ENCODE results near the gene CYSRT1. TPM values are rescaled to one million over a fixed set of nuclear protein-coding genes. Genes with fewer than 3 reads are reported as not detected.

CYSRT1 gene
- total RNA-seq, 2 donors from 2014 or later: 0.64 TPM; not detected in 1

- Histone ChIP-seq H3K9me3 (no peaks in the 10 kb centered on the region), H3K9ac (ENCODE audit: low read depth in 2 of 2, low read length in 2 of 2) (no peak overlapping the region), H3K4me3 (no peak overlapping the region), H3K27ac (no peak overlapping the region), H3K27me3 (no peaks in the 10 kb centered on the region), H3K36me3 (no peaks in the 10 kb centered on the region), H3K4me1 (peaks cover 15% of the 10 kb centered on the region)
- intact Hi-C loops (cut with DNase I): no loop called here
- no peak for TF ChIP-seq CTCF (IDR thresholded peaks at IDR 0.05)
- no peak for DNase-seq
These were observed 50.2 kb downstream of the CYSRT1 start for GRCh38 chr9:137275203-137275587.

Other genes starting within 250 kb of the CYSRT1 start
- gene PTGDS, start 247.7 kb upstream of the CYSRT1 start, total RNA-seq: 10 to 100 TPM; 15.9 to 26.1 TPM
- gene LCNL1, start 242.2 kb upstream of the CYSRT1 start, total RNA-seq: not detected
- 10 to 100 TPM; 29.9 to 81.0 TPM for gene PAXX, start 232.8 kb upstream of the CYSRT1 start, total RNA-seq
- gene CLIC3, start 228.6 kb upstream of the CYSRT1 start, total RNA-seq: 10 to 100 TPM in 1 of 2 donors, 1 to 10 TPM in 1; 3.6 to 15.4 TPM
- gene ABCA2, start 196.9 kb upstream of the CYSRT1 start, total RNA-seq: 10 to 100 TPM; 22.4 to 47.5 TPM
- gene FUT7, start 193.1 kb upstream of the CYSRT1 start, total RNA-seq: not detected
- gene NPDC1, start 179.0 kb upstream of the CYSRT1 start, total RNA-seq: 100 to 1,000 TPM; 149 to 177 TPM
- 10 to 100 TPM; 20.5 to 22.1 TPM for gene ENTPD2, start 171.1 kb upstream of the CYSRT1 start, total RNA-seq
- 10 to 100 TPM; 19.2 to 57.8 TPM for gene SAPCD2, start 154.6 kb upstream of the CYSRT1 start, total RNA-seq
- 10 to 100 TPM in 1 of 2 donors, 1 to 10 TPM in 1; 9.0 to 13.0 TPM for gene UAP1L1, start 147.7 kb upstream of the CYSRT1 start, total RNA-seq
- 10 to 100 TPM; 43.5 to 52.6 TPM for gene MAN1B1, start 138.2 kb upstream of the CYSRT1 start, total RNA-seq
- 10 to 100 TPM; 46.2 to 52.5 TPM for gene DPP7, start 110.4 kb upstream of the CYSRT1 start, total RNA-seq
- gene GRIN1, start 86.0 kb upstream of the CYSRT1 start, total RNA-seq: under 1 TPM; 0.47 to 0.93 TPM
- gene LRRC26, start 55.1 kb upstream of the CYSRT1 start, total RNA-seq: 10 to 100 TPM; 64.6 to 95.8 TPM
- gene TMEM210, start 53.1 kb upstream of the CYSRT1 start, total RNA-seq: under 1 TPM in 1 of 2 donors, not detected in 1; 0.67 TPM
- 10 to 100 TPM; 33.8 to 67.8 TPM for gene ANAPC2, start 36.6 kb upstream of the CYSRT1 start, total RNA-seq
- gene SSNA1, start 36.5 kb upstream of the CYSRT1 start, total RNA-seq: 100 to 1,000 TPM in 1 of 2 donors, 10 to 100 TPM in 1; 60.0 to 100 TPM
- 100 to 1,000 TPM in 1 of 2 donors, 10 to 100 TPM in 1; 83.1 to 124 TPM for gene TPRN, start 24.4 kb upstream of the CYSRT1 start, total RNA-seq
- 10 to 100 TPM; 35.7 to 43.5 TPM for gene TMEM203, start 19.5 kb upstream of the CYSRT1 start, total RNA-seq
- 10 to 100 TPM; 11.7 to 36.9 TPM for gene NDOR1, start 19.5 kb upstream of the CYSRT1 start, total RNA-seq
- 1 to 10 TPM; 6.5 to 9.3 TPM for gene RNF208, start 2.9 kb upstream of the CYSRT1 start, total RNA-seq
- gene RNF224, start 2.3 kb downstream of the CYSRT1 start, total RNA-seq: not detected
- gene SLC34A3, start 5.7 kb downstream of the CYSRT1 start, total RNA-seq: not detected
- 100 to 1,000 TPM; 303 to 779 TPM for gene TUBB4B, start 16.1 kb downstream of the CYSRT1 start, total RNA-seq
- not detected for gene STPG3, start 26.1 kb downstream of the CYSRT1 start, total RNA-seq
- 10 to 100 TPM; 62.1 to 87.1 TPM for gene NELFB, start 30.2 kb downstream of the CYSRT1 start, total RNA-seq
- gene TOR4A, start 52.6 kb downstream of the CYSRT1 start, total RNA-seq: 10 to 100 TPM; 57.1 to 63.9 TPM
- gene NRARP, start 77.1 kb downstream of the CYSRT1 start, total RNA-seq: 100 to 1,000 TPM; 120 to 178 TPM
- 10 to 100 TPM; 34.9 to 36.4 TPM for gene EXD3, start 198.0 kb downstream of the CYSRT1 start, total RNA-seq
- 10 to 100 TPM; 27.5 to 29.3 TPM for gene NOXA1, start 198.2 kb downstream of the CYSRT1 start, total RNA-seq
- 10 to 100 TPM; 48.3 to 72.0 TPM for gene ENTPD8, start 216.2 kb downstream of the CYSRT1 start, total RNA-seq
- gene NSMF, start 234.2 kb downstream of the CYSRT1 start, total RNA-seq: 10 to 100 TPM; 33.7 to 47.8 TPM